Upper lobe of left lung (tissue), 4 donors: ENCODE measurements around the gene HOXC5.

Experiments
- EP300 ChIP-seq, 4 donors: sonication (generic); formaldehyde crosslinking; IDR thresholded peaks; one replicate each; pipeline ENCODE4 v1.5.1; 2017; ENCODE audit warnings: antibody characterized with exemption in 4 of 4, control low read depth in 2 of 4
- POLR2AphosphoS5 ChIP-seq, 2 donors: sonication (generic); formaldehyde crosslinking; IDR thresholded peaks; one replicate each; pipeline ENCODE4 v1.5.1; 2017; ENCODE audit warnings: antibody characterized with exemption in 2 of 2

- TF ChIP-seq EP300 (IDR thresholded peaks at IDR 0.05) (no peak), POLR2AphosphoS5 (IDR thresholded peaks at IDR 0.05) (no peak)
Observed at GRCh38 chr12:54042970-54043853, 10.4 kb downstream of the HOXC5 start.
